ENCODE results near the gene LETMD1.

Gene LETMD1

DNA sequence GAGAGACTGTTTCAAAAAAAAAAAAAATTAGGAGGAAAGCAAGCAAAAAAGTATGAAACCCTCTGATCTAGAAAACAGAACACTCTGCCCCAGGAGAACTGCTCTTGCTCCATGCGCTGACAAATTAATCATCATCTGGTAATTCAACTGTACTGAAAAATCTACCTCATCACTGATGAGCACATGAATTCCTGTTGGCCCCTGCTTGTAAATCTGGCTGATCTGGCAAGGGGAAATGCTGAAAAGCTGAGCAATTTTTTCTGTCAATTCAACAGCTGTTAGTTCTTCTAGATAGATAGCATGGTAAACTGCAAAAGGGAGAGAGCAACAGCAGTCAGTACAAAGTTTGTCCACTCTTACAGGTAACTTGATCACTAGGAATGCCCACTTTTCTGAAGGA, 50.5 kb downstream of the LETMD1 start:
- Histone ChIP-seq H3K4me1 (ENCODE audit: control insufficient read depth, insufficient read depth, low read length, poor library complexity, severe bottlenecking) (no peaks in the 10 kb centered on the region), H3K27ac (ENCODE audit: low read depth, low read length, severe bottlenecking) (no peak overlapping the region), H3K36me3 (ENCODE audit: control insufficient read depth, insufficient read depth, low read length) (peaks cover 79% of the 10 kb centered on the region), H3K4me3 (ENCODE audit: extremely low read depth, insufficient read depth, low read length, poor library complexity, severe bottlenecking) (no peak overlapping the region), H3K9me3 (ENCODE audit: control insufficient read depth, low read length) (no peaks in the 10 kb centered on the region)
- 20 to 30% methylated on average over 1 of the region's 1 CpG for WGBS, 2 experiments (ENCODE audit: insufficient coverage in 2 of 2)

DNA sequence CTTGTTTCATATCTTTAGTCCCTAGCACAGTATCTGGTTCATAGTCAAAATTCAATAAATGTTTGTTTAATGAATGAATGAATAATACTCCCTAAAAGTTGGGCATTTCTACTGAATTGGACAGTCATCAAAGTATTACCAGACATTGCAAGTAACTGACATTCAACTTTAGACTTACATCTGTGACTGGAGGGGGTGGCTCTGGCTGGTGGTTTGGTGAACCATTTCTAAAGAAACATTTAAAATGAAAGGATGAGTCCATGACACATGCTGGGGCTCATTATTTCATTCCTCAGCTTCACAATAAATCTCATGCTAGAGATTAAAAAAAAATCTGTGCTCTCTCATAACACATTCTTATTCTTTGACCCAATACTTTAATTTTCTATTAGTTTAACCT, 55.9 kb downstream of the LETMD1 start:
- Histone ChIP-seq H3K4me3 (ENCODE audit: extremely low read depth, insufficient read depth, low read length, poor library complexity, severe bottlenecking) (no peak overlapping the region), H3K27ac (ENCODE audit: low read depth, low read length, severe bottlenecking) (no peak overlapping the region), H3K4me1 (ENCODE audit: control insufficient read depth, insufficient read depth, low read length, poor library complexity, severe bottlenecking) (no peaks in the 10 kb centered on the region), H3K36me3 (ENCODE audit: control insufficient read depth, insufficient read depth, low read length) (peaks cover 81% of the 10 kb centered on the region), H3K9me3 (ENCODE audit: control insufficient read depth, low read length) (no peaks in the 10 kb centered on the region)

DNA sequence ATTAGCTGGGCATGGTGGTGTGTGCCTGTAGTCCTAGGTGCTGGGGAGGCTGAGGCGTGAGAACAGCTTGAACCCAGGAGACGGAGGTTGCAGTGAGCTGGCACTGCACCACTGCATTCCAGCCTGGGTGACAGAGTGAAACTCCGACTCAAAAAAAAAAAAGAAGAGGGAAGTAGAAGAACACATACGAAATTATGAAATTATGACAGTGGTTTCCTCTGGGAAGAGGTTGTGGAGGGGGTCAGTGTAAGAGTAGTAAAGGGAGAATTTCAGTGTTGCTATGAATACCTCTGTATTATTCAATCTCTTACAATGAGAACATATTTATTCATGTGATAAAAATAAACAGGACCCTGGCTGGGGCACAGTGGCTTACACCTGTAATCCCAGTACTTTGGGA, 60.0 kb downstream of the LETMD1 start:
- Histone ChIP-seq H3K4me3 (ENCODE audit: extremely low read depth, insufficient read depth, low read length, poor library complexity, severe bottlenecking) (no peak overlapping the region), H3K4me1 (ENCODE audit: control insufficient read depth, insufficient read depth, low read length, poor library complexity, severe bottlenecking) (no peaks in the 10 kb centered on the region), H3K27ac (ENCODE audit: low read depth, low read length, severe bottlenecking) (no peak overlapping the region), H3K36me3 (ENCODE audit: control insufficient read depth, insufficient read depth, low read length) (peaks cover 80% of the 10 kb centered on the region), H3K9me3 (ENCODE audit: control insufficient read depth, low read length) (no peaks in the 10 kb centered on the region)
- 93 to 100% methylated on average over 2 to 4 of the region's 4 CpGs for WGBS, 2 experiments (ENCODE audit: insufficient coverage in 2 of 2)

Measured in mesodermal cell (in vitro differentiated cells).